ENCODE data around the gene CRIP3.
"Not testable (repeated sequence)": the region's sequence is repeated elsewhere in the genome, so short reads cannot be mapped to it uniquely, and the experiment has no call there.

The CRIP3 gene

GRCh38 chr6:43308101-43308989 lies at the start of gene CRIP3:
Gene CRIP3 (minus strand): TSS chr6:43308826. CDS start chr6:43308792, 34 bp downstream.
- H3K27ac ChIP-seq, result no peak within 1 kb of the TSS
- no peak for DNase-seq (ENCODE audit: low read depth, low spot score)

- no peak overlapping the region for H3K27ac ChIP-seq
Measured at GRCh38 chr6:43355862-43356590, 47.4 kb upstream of the CRIP3 start.

GRCh38 chr6:43351951-43352350 lies 43.3 kb upstream of the CRIP3 start:
- H3K27ac ChIP-seq; DNase-seq (ENCODE audit: low read depth, low spot score): not testable (repeated sequence)

More at GRCh38 chr6:43355862-43356590, 47.4 kb upstream of the CRIP3 start:
- no peak for DNase-seq (ENCODE audit: low read depth, low spot score)

- no peak overlapping the region for H3K27ac ChIP-seq
- no peak for DNase-seq (ENCODE audit: low read depth, low spot score)
Measured at GRCh38 chr6:43347444-43347843, 38.8 kb upstream of the CRIP3 start.

- no peak overlapping the region for H3K27ac ChIP-seq
- no peak for DNase-seq (ENCODE audit: low read depth, low spot score)
Measured at GRCh38 chr6:43347021-43347420, 38.4 kb upstream of the CRIP3 start.

GRCh38 chr6:43346243-43346642 lies 37.6 kb upstream of the CRIP3 start:
- H3K27ac ChIP-seq; DNase-seq (ENCODE audit: low read depth, low spot score): not testable (repeated sequence)

- H3K27ac ChIP-seq, result no peak overlapping the region
- DNase-seq (ENCODE audit: low read depth, low spot score), result no peak
Measured at GRCh38 chr6:43339168-43339567, 30.5 kb upstream of the CRIP3 start.

- no peak overlapping the region for H3K27ac ChIP-seq
- no peak for DNase-seq (ENCODE audit: low read depth, low spot score)
Measured at GRCh38 chr6:43338243-43338642, 29.6 kb upstream of the CRIP3 start.

GRCh38 chr6:43336382-43336781 lies 27.8 kb upstream of the CRIP3 start:
- H3K27ac ChIP-seq, result no peak overlapping the region
- no peak for DNase-seq (ENCODE audit: low read depth, low spot score)

GRCh38 chr6:43335469-43335868 lies 26.8 kb upstream of the CRIP3 start:
- H3K27ac ChIP-seq, result no peak overlapping the region
- no peak for DNase-seq (ENCODE audit: low read depth, low spot score)

GRCh38 chr6:43334466-43335095 lies 26.0 kb upstream of the CRIP3 start:
- no peak for DNase-seq (ENCODE audit: low read depth, low spot score)
- H3K27ac ChIP-seq, result no peak overlapping the region

- H3K27ac ChIP-seq, result no peak overlapping the region
- DNase-seq (ENCODE audit: low read depth, low spot score), result no peak
Measured at GRCh38 chr6:43331891-43332290, 23.3 kb upstream of the CRIP3 start.

GRCh38 chr6:43331470-43331869 lies 22.8 kb upstream of the CRIP3 start:
- DNase-seq (ENCODE audit: low read depth, low spot score), result no peak
- no peak overlapping the region for H3K27ac ChIP-seq

GRCh38 chr6:43328528-43328927 lies 19.9 kb upstream of the CRIP3 start:
- DNase-seq (ENCODE audit: low read depth, low spot score), result no peak
- H3K27ac ChIP-seq, result no peak overlapping the region

GRCh38 chr6:43325876-43326275 lies 17.2 kb upstream of the CRIP3 start:
- no peak overlapping the region for H3K27ac ChIP-seq
- no peak for DNase-seq (ENCODE audit: low read depth, low spot score)

- no peak overlapping the region for H3K27ac ChIP-seq
Measured at GRCh38 chr6:43318011-43318410, 9.4 kb upstream of the CRIP3 start.

GRCh38 chr6:43313813-43314212 lies 5.2 kb upstream of the CRIP3 start:
- DNase-seq (ENCODE audit: low read depth, low spot score), result no peak
- H3K27ac ChIP-seq, result no peak overlapping the region

More at GRCh38 chr6:43318011-43318410, 9.4 kb upstream of the CRIP3 start:
- DNase-seq (ENCODE audit: low read depth, low spot score), result no peak

- DNase-seq (ENCODE audit: low read depth, low spot score), result no peak
- H3K27ac ChIP-seq, result no peak overlapping the region
Measured at GRCh38 chr6:43311666-43312065, 3.0 kb upstream of the CRIP3 start.

GRCh38 chr6:43310624-43311023 lies 2.0 kb upstream of the CRIP3 start:
- no peak for DNase-seq (ENCODE audit: low read depth, low spot score)
- H3K27ac ChIP-seq, result no peak overlapping the region

- DNase-seq (ENCODE audit: low read depth, low spot score), result no peak
- H3K27ac ChIP-seq, result no peak overlapping the region
Measured at GRCh38 chr6:43310134-43310533, 1.5 kb upstream of the CRIP3 start.

- H3K27ac ChIP-seq, result no peak overlapping the region
- no peak for DNase-seq (ENCODE audit: low read depth, low spot score)
Measured at GRCh38 chr6:43308990-43309477, 408 bp upstream of the CRIP3 start.
